Esophagus muscularis mucosa (tissue), 4 donors: ENCODE data around the gene PLA2G6. TPM values are rescaled to one million over a fixed set of nuclear protein-coding genes. Genes with fewer than 3 reads are reported as not detected.

Source experiments
- DNase-seq: peaks from one replicate; pipeline ENCODE4 v3.0.0-alpha.2; 2017; ENCODE audit errors: extremely low spot score
- H3K27ac ChIP-seq, 4 donors: fragments of 200-600 bp; sonication (generic); replicated peaks in 1 of 4; 1 replicate in 3 of 4; 2 replicates in 1 of 4; pipeline ENCODE4 v1.5.1; 2016 to 2019; ENCODE audit warnings: mild to moderate bottlenecking in 1 of 4
- H3K27me3 ChIP-seq, 4 donors: fragments of 200-600 bp; sonication (generic); one replicate each; pipeline versions ENCODE4 v1.5.1 to v1.6.0; 2016 to 2019
- H3K36me3 ChIP-seq, 4 donors: fragments of 200-600 bp; sonication (generic); one replicate each; pipeline ENCODE4 v1.5.1; 2016 to 2019
- H3K4me1 ChIP-seq, 4 donors: fragments of 200-600 bp; sonication (generic); one replicate each; pipeline ENCODE4 v1.5.1; 2016 to 2019
- H3K4me3 ChIP-seq, 4 donors: fragments of 200-600 bp; sonication (generic); 1 replicate in 2 of 4; 2 replicates in 2 of 4; pipeline ENCODE4 v1.5.1; 2016 to 2019; ENCODE audit warnings: mild to moderate bottlenecking in 4 of 4, moderate library complexity in 1 of 4
- H3K9me3 ChIP-seq, 4 donors: fragments of 200-600 bp; sonication (generic); 1 replicate in 3 of 4; 2 replicates in 1 of 4; pipeline ENCODE4 v1.5.1; 2016 to 2019
- EP300 ChIP-seq: sonication (generic); formaldehyde crosslinking; IDR thresholded peaks from one replicate; pipeline ENCODE4 v1.6.1; 2017; ENCODE audit warnings: antibody characterized with exemption
- POLR2A ChIP-seq: fragments of 450-650 bp; IDR thresholded peaks from one replicate; pipeline ENCODE4 v1.6.1; 2017; ENCODE audit warnings: antibody characterized with exemption, moderate library complexity, mild to moderate bottlenecking, low read depth
- POLR2AphosphoS5 ChIP-seq, 2 donors: sonication (generic); formaldehyde crosslinking; IDR thresholded peaks; one replicate each; pipeline ENCODE4 v1.6.1; 2017; ENCODE audit warnings: antibody characterized with exemption in 2 of 2
- WGBS: methylation state at CpG from one replicate; pipeline ENCODE4 v1.1.5; 2018; 5-methylcytosine and 5-hydroxymethylcytosine counted together
- intact Hi-C: fragments of 100-400 bp; cut with DNase I; formaldehyde crosslinking; loops from one replicate; pipeline ENCODE4 v1.15.1; 2023
- small RNA-seq, 3 donors: library from RNA; depleted of rRNA; stranded (forward); fragments of <200 nt; gene quantifications; one replicate each; pipeline ENCODE3, GENCODE V24; 2016
- total RNA-seq, 4 donors: library from RNA; depleted of rRNA; stranded (reverse); fragments of >200 nt; gene quantifications; one replicate each; pipeline versions ENCODE4 v1.1.0 to v1.2.1, GENCODE V29; 2016
- TF ChIP-seq, protein P1 (sequence below), 3 experiments: fragments of 200-600 bp in 2 of 3; fragments of 450-650 bp in 1 of 3; sonication (generic) in 2 of 3; IDR thresholded peaks; one replicate each; pipeline ENCODE4 v1.5.1; 2017 to 2019; ENCODE audit warnings: antibody characterized with exemption in 3 of 3, mild to moderate bottlenecking in 2 of 3, moderate library complexity in 1 of 3

Gene PLA2G6
- total RNA-seq, 4 donors from 2014 or later: 13.9 to 18.3 (median 15.6) TPM

GRCh38 chr22:38065539-38065938, 116.1 kb downstream of the PLA2G6 start:
- Histone ChIP-seq H3K4me3 (no peak overlapping the region), H3K9me3 (no peaks in the 10 kb centered on the region), H3K4me1 (peaks cover 27 to 37% (median 30%) of the 10 kb centered on the region in 4 donors), H3K27ac (no peak overlapping the region), H3K36me3 (peaks cover 32 to 82% (median 51%) of the 10 kb centered on the region in 4 donors), H3K27me3 (no peaks in the 10 kb centered on the region)
- intact Hi-C loops: loop anchor here (5.0 kb wide), 1 partner anchor 42 kb away; no protein-coding TSS in a partner anchor
- no peak for TF ChIP-seq EP300
- TF ChIP-seq, protein P1, sequence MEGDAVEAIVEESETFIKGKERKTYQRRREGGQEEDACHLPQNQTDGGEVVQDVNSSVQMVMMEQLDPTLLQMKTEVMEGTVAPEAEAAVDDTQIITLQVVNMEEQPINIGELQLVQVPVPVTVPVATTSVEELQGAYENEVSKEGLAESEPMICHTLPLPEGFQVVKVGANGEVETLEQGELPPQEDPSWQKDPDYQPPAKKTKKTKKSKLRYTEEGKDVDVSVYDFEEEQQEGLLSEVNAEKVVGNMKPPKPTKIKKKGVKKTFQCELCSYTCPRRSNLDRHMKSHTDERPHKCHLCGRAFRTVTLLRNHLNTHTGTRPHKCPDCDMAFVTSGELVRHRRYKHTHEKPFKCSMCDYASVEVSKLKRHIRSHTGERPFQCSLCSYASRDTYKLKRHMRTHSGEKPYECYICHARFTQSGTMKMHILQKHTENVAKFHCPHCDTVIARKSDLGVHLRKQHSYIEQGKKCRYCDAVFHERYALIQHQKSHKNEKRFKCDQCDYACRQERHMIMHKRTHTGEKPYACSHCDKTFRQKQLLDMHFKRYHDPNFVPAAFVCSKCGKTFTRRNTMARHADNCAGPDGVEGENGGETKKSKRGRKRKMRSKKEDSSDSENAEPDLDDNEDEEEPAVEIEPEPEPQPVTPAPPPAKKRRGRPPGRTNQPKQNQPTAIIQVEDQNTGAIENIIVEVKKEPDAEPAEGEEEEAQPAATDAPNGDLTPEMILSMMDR (IDR thresholded peaks at IDR 0.05): no peak
- no peak for TF ChIP-seq POLR2A
- TF ChIP-seq POLR2AphosphoS5 (IDR thresholded peaks at IDR 0.05): no peak
- 91% methylated on average over 7 of the region's 8 CpGs for WGBS
- no peak for DNase-seq

DNA sequence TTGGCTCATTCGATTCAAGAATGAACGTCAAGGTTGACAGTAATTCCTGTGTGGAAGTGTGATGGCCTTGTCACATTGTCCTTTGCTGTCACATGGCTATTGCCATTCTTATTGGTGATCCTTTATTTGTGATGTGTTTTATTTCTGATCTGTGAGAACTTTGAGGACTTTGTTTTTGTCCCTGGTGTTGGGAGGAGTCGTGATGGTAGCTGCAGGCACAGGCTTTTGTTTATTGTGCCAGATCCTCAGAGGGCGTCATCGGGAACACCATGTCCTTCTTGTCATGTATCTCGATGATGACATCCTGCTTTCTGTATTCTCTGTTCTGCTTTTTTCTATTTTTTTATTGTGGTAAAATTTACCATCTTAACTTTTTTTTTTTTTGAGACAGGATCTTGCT, 118.8 kb downstream of the PLA2G6 start:
- H3K9me3 ChIP-seq: no peaks in the 10 kb centered on the region
- H3K27ac ChIP-seq: peak overlapping the region; percentile 46 to 75 (median 60)
- TF ChIP-seq EP300: peak; percentile 46
- TF ChIP-seq POLR2AphosphoS5 (IDR thresholded peaks at IDR 0.05): peak in 1 of 2 donors; percentile 21
- TF ChIP-seq POLR2A: no peak
- TF ChIP-seq, protein P1 (IDR thresholded peaks at IDR 0.05): no peak
- no peak for DNase-seq
- no peak overlapping the region for H3K4me3 ChIP-seq
- H3K4me1 ChIP-seq: peaks cover 5 to 16% (median 9%) of the 10 kb centered on the region in 4 donors
- H3K36me3 ChIP-seq: peaks cover 29 to 77% (median 52%) of the 10 kb centered on the region in 4 donors
- no peaks in the 10 kb centered on the region for H3K27me3 ChIP-seq
- 76% methylated on average over 6 of the region's 6 CpGs for WGBS
- intact Hi-C loops: no loop called here

Small RNA genes lying within 50 kb of the gene (small RNA-seq; reads per million reads assigned to genes)
- 0 reads per million in 3 donors for gene RN7SL704P

Other genes starting within 250 kb of the PLA2G6 start
- not detected for gene C22orf23, start 228.2 kb downstream of the PLA2G6 start, total RNA-seq
- gene POLR2F, start 228.1 kb downstream of the PLA2G6 start, total RNA-seq: 10 to 100 TPM; 45.7 to 93.0 (median 72.1) TPM
- 10 to 100 TPM; 10.3 to 29.5 (median 17.7) TPM for gene SOX10, start 197.3 kb downstream of the PLA2G6 start, total RNA-seq
- gene PICK1, start 124.4 kb downstream of the PLA2G6 start, total RNA-seq: 10 to 100 TPM; 23.3 to 36.1 (median 31.1) TPM
- under 1 TPM in 3 of 4 donors, not detected in 1; 0.29 to 0.65 (median 0.33) TPM for gene SLC16A8, start 97.6 kb downstream of the PLA2G6 start, total RNA-seq
- 1 to 10 TPM in 1 of 4 donors, under 1 TPM in 3; 0.13 to 1.1 (median 0.58) TPM for gene BAIAP2L2, start 71.1 kb downstream of the PLA2G6 start, total RNA-seq
- 100 to 1,000 TPM in 1 of 4 donors, 10 to 100 TPM in 3; 26.2 to 182 (median 54.3) TPM for gene MAFF, start 20.2 kb upstream of the PLA2G6 start, total RNA-seq
- gene TMEM184B, start 91.2 kb upstream of the PLA2G6 start, total RNA-seq: 100 to 1,000 TPM in 1 of 4 donors, 10 to 100 TPM in 3; 39.4 to 108 (median 75.3) TPM
- 100 to 1,000 TPM in 1 of 4 donors, 10 to 100 TPM in 3; 67.9 to 102 (median 91.7) TPM for gene CSNK1E, start 135.6 kb upstream of the PLA2G6 start, total RNA-seq